Kidney epithelial cell (primary cell): ENCODE data around the gene SOS1. TPM values are rescaled to one million over a fixed set of nuclear protein-coding genes. Genes with fewer than 3 reads are reported as not detected.

Source experiments
- DNase-seq: peaks from one replicate; pipeline ENCODE4 v3.0.0-alpha.2; 2010; ENCODE audit warnings: low read depth
- H3K27me3 ChIP-seq: 2 replicates; pipeline ENCODE4 v1.6.0; 2011; ENCODE audit warnings: low read length; ENCODE audit not compliant: control insufficient read depth, insufficient read depth
- H3K36me3 ChIP-seq: 2 replicates; pipeline ENCODE4 v1.5.1; 2011; ENCODE audit warnings: low read length; ENCODE audit not compliant: control insufficient read depth, insufficient read depth
- H3K4me3 ChIP-seq: 2 replicates; pipeline ENCODE4 v1.5.1; 2011; ENCODE audit warnings: low read depth, mild to moderate bottlenecking, control low read depth, low read length
- total RNA-seq: library from RNA; depleted of rRNA; stranded (reverse); fragments of >200 nt; gene quantifications from 2 replicates; pipeline ENCODE4 v1.2.3, GENCODE V29; 2015
- TF ChIP-seq, protein P1 (sequence below): IDR thresholded peaks from 2 replicates; pipeline ENCODE4 v1.5.1; 2011; ENCODE audit warnings: mild to moderate bottlenecking, moderate library complexity, low read length, control low read depth, inconsistent platforms; ENCODE audit not compliant: insufficient read depth, poor library complexity, severe bottlenecking

Gene SOS1
- 16.4 and 18.7 TPM in 2 replicates for total RNA-seq

DNA sequence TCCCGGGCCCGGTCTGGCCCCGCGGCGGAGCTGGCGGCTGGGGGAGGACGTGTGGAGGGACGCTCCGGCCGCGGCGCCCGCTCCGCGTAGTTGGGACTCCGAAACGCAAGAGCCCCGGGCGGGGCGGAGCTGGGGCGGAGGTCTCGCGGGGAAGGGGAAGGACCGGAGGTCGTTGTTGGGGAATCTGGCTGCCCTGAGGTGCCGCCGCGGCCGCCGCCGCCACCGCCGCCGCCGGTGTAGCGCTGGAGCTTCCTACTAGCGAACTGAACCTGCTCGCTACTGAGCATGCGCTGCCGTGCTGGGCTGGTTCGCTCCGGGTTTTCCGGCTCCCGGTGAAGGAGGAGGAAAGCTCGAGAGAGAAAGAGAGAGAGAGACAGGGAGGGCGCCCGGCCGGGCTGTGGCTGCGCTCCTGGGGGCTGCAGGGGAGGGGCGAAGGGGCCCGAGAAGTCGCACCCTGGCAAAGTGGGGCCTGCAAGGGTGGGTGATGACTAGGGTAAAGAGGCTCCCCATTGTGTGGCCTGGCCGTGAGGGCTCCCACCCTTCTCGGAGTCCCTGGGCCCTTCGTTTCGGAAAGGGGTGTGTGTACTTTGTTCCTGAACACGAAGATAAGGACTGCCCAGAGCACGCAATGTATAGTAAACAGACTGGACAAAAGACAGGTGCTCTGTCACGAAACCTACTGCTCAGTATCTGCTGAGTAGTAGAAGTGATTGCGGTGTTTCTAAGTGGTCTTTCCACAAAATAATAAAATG, at the start of gene SOS1:
SOS1 (minus strand) TSS at position 281 of the 752 bp plus-strand sequence. CDS start 629 bp downstream, outside the sequence.
- DNase-seq = peak; percentile 70
- Histone ChIP-seq H3K27me3 (no peaks in the 10 kb centered on the region), H3K4me3 (peak within 1 kb of the TSS; percentile 71), H3K36me3 (no peaks in the 10 kb centered on the region)
- TF ChIP-seq, protein P1, sequence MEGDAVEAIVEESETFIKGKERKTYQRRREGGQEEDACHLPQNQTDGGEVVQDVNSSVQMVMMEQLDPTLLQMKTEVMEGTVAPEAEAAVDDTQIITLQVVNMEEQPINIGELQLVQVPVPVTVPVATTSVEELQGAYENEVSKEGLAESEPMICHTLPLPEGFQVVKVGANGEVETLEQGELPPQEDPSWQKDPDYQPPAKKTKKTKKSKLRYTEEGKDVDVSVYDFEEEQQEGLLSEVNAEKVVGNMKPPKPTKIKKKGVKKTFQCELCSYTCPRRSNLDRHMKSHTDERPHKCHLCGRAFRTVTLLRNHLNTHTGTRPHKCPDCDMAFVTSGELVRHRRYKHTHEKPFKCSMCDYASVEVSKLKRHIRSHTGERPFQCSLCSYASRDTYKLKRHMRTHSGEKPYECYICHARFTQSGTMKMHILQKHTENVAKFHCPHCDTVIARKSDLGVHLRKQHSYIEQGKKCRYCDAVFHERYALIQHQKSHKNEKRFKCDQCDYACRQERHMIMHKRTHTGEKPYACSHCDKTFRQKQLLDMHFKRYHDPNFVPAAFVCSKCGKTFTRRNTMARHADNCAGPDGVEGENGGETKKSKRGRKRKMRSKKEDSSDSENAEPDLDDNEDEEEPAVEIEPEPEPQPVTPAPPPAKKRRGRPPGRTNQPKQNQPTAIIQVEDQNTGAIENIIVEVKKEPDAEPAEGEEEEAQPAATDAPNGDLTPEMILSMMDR = no peak

DNA sequence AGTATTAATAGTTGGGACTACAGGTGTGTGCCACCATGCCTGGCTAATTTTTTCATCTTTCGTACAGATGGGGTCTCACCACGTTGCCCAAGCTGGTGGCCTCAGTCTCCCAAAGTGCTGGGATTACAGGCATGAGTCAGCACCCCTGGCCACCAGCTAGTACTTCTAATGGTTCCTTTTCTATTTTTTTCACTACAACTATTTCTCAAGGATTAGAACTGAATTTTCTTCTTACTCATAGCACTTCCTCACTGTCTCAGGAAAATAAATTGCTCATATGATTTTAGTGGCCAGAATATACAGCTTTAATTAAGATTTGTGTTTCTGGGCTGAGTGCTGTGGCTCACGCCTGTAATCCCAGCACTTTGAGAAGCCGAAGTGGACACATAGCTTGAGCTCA, 43.2 kb upstream of the SOS1 start:
- TF ChIP-seq, protein P1 = no peak
- H3K4me3 ChIP-seq = no peak overlapping the region
- H3K27me3 ChIP-seq = no peaks in the 10 kb centered on the region
- H3K36me3 ChIP-seq = no peaks in the 10 kb centered on the region
- DNase-seq = no peak

DNA sequence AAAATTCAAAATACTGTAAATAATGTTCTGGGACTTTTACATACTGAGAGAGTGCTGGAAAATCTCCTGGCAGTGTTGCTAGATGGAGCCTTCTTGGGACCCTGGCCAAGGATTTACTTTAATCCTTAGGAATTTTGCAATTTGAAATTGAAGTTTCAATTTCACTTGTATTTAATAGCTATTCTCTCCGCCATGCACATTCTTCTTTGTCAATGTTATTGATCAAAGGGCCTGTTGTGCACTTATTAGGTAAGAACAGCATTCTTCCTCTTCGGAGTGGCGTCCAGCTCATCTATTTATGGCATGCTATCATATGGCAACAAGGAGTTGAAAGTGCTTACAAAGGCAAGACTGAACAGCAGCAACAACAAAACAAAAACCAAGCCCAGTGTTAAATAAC, 40.1 kb upstream of the SOS1 start:
- Histone ChIP-seq H3K27me3 (no peaks in the 10 kb centered on the region), H3K4me3 (no peak overlapping the region), H3K36me3 (no peaks in the 10 kb centered on the region)
- no peak for DNase-seq
- TF ChIP-seq, protein P1 = no peak

DNA sequence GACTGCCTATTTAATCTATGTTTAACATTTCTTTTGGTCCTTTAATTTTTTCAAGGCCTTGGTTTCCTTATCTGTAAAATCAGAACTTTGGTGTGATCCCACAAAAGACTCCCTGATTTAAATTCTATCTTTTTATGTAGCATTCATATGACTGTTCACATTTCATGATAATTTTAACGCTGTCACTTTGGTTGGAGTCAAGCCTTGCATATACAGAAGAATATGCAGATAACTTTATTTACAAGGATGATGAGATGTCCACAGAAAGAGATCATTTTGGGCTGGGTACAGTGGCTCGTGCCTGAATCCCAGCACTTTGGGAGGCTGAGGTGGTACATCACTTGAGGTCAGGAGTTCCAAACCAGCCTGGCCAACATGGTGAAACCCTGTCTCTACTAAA, 38.4 kb upstream of the SOS1 start:
- TF ChIP-seq, protein P1 = no peak
- H3K27me3 ChIP-seq = no peaks in the 10 kb centered on the region
- H3K4me3 ChIP-seq = no peak overlapping the region
- DNase-seq = no peak
- H3K36me3 ChIP-seq = no peaks in the 10 kb centered on the region

DNA sequence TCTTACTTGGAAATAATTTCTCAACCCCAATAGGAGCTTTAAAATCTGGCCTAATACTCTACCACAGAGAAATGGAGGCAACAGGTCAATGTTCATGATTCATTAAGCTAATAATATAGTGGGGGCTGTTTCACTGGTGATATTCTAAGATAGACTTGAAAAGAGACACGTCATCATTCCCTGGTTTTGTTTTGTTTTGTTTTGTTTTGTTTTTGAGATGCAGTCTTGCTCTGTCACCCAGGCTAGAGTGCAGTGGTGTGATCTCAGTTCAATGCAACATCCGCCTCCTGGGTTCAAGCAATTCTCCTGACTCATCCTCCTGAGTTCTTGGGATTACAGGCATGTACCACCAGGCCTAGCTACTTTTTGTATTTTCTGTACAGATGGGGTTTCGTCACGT, 37.5 kb upstream of the SOS1 start:
- no peak for DNase-seq
- Histone ChIP-seq H3K36me3 (no peaks in the 10 kb centered on the region), H3K27me3 (no peaks in the 10 kb centered on the region), H3K4me3 (no peak overlapping the region)
- TF ChIP-seq, protein P1 = no peak

DNA sequence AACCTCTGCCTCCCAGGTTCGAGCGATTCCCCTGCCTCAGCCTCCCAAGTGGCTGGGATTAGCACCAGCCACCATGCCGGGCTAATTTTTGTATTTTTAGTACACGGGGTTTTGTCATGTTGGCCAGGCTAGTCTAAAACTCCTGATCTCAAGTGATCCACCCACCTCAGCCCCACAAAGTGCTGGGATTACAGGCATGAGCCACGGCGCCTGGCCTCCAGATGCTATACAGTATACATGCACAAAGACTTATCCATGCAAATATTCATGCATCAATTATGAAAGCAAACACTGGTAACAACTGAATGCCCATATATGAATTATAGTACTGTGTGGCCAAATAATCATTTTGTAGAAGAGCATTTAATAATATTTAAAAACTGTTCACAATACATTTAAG, 36.0 kb upstream of the SOS1 start:
- no peaks in the 10 kb centered on the region for H3K36me3 ChIP-seq
- no peaks in the 10 kb centered on the region for H3K27me3 ChIP-seq
- TF ChIP-seq, protein P1 = no peak
- no peak overlapping the region for H3K4me3 ChIP-seq
- no peak for DNase-seq
